ENCODE data around the gene H1-8. TPM values are rescaled to one million over a fixed set of nuclear protein-coding genes. Genes with fewer than 3 reads are reported as not detected.

H1-8 gene
- total and polyA plus RNA-seq, 11 donors, result not detected

- H3K27me3 ChIP-seq, result no peaks in the 10 kb centered on the region
- intact Hi-C loops (cut with DNase I), result no loop called here
- TF ChIP-seq CTCF (IDR thresholded peaks at IDR 0.05) (no peak), POLR2A (IDR thresholded peaks at IDR 0.05) (no peak)
- DNase-seq, result peak in 2 of 5 donors; percentile 75 to 79
- peaks cover 0 to 100% (median 83%) of the 10 kb centered on the region in 9 donors for H3K36me3 ChIP-seq
- H3K27ac ChIP-seq, result peak overlapping the region; percentile 7 to 91 (median 52)
- WGBS, 4 donors, result 62 to 82% (median 73%) methylated on average over 13 to 18 of the region's 18 CpGs
- no peak overlapping the region for H3K4me3 ChIP-seq
- H3K9me3 ChIP-seq, result no peaks in the 10 kb centered on the region
- ATAC-seq, result peak; percentile 29 to 58 (median 40)
- peaks cover 0 to 49% (median 20%) of the 10 kb centered on the region in 12 donors for H3K4me1 ChIP-seq
Measured at GRCh38 chr3:129576514-129577352, 33.8 kb downstream of the H1-8 start.

- H3K4me1 ChIP-seq, result peaks cover 0 to 49% (median 20%) of the 10 kb centered on the region in 12 donors
- H3K4me3 ChIP-seq, result no peak overlapping the region
- peak in 4 of 5 donors; percentile 66 to 89 (median 77) for DNase-seq
- TF ChIP-seq CTCF (IDR thresholded peaks at IDR 0.05), result no peak
- TF ChIP-seq POLR2A (IDR thresholded peaks at IDR 0.05), result no peak
- H3K27ac ChIP-seq, result peak overlapping the region; percentile 7 to 91 (median 52)
- no peaks in the 10 kb centered on the region for H3K27me3 ChIP-seq
- no peaks in the 10 kb centered on the region for H3K9me3 ChIP-seq
- intact Hi-C loops (cut with DNase I), result no loop called here
- ATAC-seq, result peak in 3 of 4 donors; percentile 38 to 64 (median 53)
- WGBS, 4 donors, result 47 to 83% (median 60%) methylated on average over 8 to 17 of the region's 17 CpGs
- peaks cover 0 to 100% (median 83%) of the 10 kb centered on the region in 9 donors for H3K36me3 ChIP-seq
Measured at GRCh38 chr3:129577366-129577765, 34.4 kb downstream of the H1-8 start.

- DNase-seq (peak in 2 of 5 donors; percentile 74 to 78), ATAC-seq (peak in 3 of 4 donors; percentile 8 to 60 (median 28))
- Histone ChIP-seq H3K27me3 (no peaks in the 10 kb centered on the region), H3K9me3 (no peaks in the 10 kb centered on the region), H3K27ac (peak overlapping the region; percentile 18 to 91 (median 46)), H3K4me1 (peaks cover 0 to 53% (median 20%) of the 10 kb centered on the region in 12 donors), H3K4me3 (no peak overlapping the region), H3K36me3 (peaks cover 0 to 100% (median 81%) of the 10 kb centered on the region in 9 donors)
- WGBS, 4 donors, result 76 to 88% (median 80%) methylated on average over 18 to 21 of the region's 21 CpGs
- intact Hi-C loops (cut with DNase I), result no loop called here
- TF ChIP-seq POLR2A (IDR thresholded peaks at IDR 0.05) (no peak), CTCF (IDR thresholded peaks at IDR 0.05) (no peak)
Measured at GRCh38 chr3:129577925-129578786, 35.2 kb downstream of the H1-8 start.

All from heart left ventricle (tissue), 16 donors.